Measurements from ENCODE around the gene ADORA2A. TPM values are rescaled to one million over a fixed set of nuclear protein-coding genes. Genes with fewer than 3 reads are reported as not detected.

Gene ADORA2A
- total and polyA plus RNA-seq, 10 of the 15 experiments (the other 5 are each of a cell fraction or from before 2014, with no cell fraction given): 0.69 to 31.2 (median 18.3) TPM

- BruUV-seq (replicated peaks): no TSS peak
- intact Hi-C loops (cut with micrococcal nuclease; ENCODE audit: unreplicated experiment) (no loop called here), in situ Hi-C loops (cut with MboI) (no loop called here)
- ChIA-PET RAD21 (ENCODE audit: unreplicated experiment) (no interaction called here), POLR2A (interaction anchor here (0.8 to 2.3 kb wide), 2 partner anchors 17 to 19 kb away, joined by 3 to 7 read pairs; partner anchors contain the start of gene ADORA2A), CTCF (interaction anchor here (0.6 to 2.1 kb wide), 3 partner anchors 9 to 21 kb away, joined by 3 to 5 read pairs (median 4); no protein-coding TSS in a partner anchor), SMC1A (ENCODE audit: uncharacterized antibody, unreplicated experiment) (interaction anchor here (1.1 kb wide), 2 partner anchors 14 to 22 kb away, joined by 3 read pairs; no protein-coding TSS in a partner anchor)
- Histone ChIP-seq H2AFZ (ENCODE audit: control insufficient read depth, low read depth, low read length) (no peak overlapping the region), H3K79me2 (ENCODE audit: control insufficient read depth, insufficient read depth, low read length) (no peaks in the 10 kb centered on the region; the same call in 1 of the 2 replicates), H3K9me3 (replicated peaks; ENCODE audit: control insufficient read depth, insufficient read depth, low read length) (no peaks in the 10 kb centered on the region), H3K36me3 (ENCODE audit: control insufficient read depth in 2 of 2, insufficient read depth in 2 of 2, low read length in 1 of 2) (peaks cover 15 to 18% of the 10 kb centered on the region in 2 experiments), H4K20me1 (ENCODE audit: control insufficient read depth, insufficient read depth) (no peaks in the 10 kb centered on the region; the same call in 1 of the 2 replicates), H3K4me2 (ENCODE audit: control insufficient read depth, insufficient read depth) (no peak overlapping the region), H3K4me1 (ENCODE audit: control insufficient read depth, insufficient read depth, low read length) (no peaks in the 10 kb centered on the region), H3K4me3 (no peak overlapping the region), H3K27ac (ENCODE audit: control insufficient read depth, insufficient read depth) (no peak overlapping the region), H3K27me3 (replicated peaks in 1 of 2; ENCODE audit: control insufficient read depth in 2 of 2, insufficient read depth in 2 of 2, low read length in 1 of 2) (no peaks in the 10 kb centered on the region), H3K9ac (ENCODE audit: control insufficient read depth, insufficient read depth, low read length) (no peak overlapping the region)
- no peak for FAIRE-seq
- TF ChIP-seq POLR2AphosphoS2 (IDR thresholded peaks at IDR 0.05; ENCODE audit: low read depth, low read length) (0 out of 2 replicates have a peak, but pooled peaks have one; percentile 47), SREBF1 (IDR thresholded peaks at IDR 0.05; ENCODE audit: low read length) (no peak), ZNF622 (IDR thresholded peaks at IDR 0.05) (no peak), BMI1 (IDR thresholded peaks at IDR 0.05; ENCODE audit: borderline replicate concordance) (no peak), POLR2A (IDR thresholded peaks at IDR 0.05; ENCODE audit: low read depth, low read length) (peak; percentile 44; the same call in 1 of the 2 replicates)
- ATAC-seq: no peak; the same call in 2 of the 3 replicates
- no peak for DNase-seq (ENCODE audit: low read depth, low spot score)
- WGBS (ENCODE audit: insufficient coverage, insufficient replicate concordance, low lambda C conversion rate, missing lambda C conversion rate): 80% methylated on average over 3 of the region's 3 CpGs
These were observed 16.9 kb downstream of the ADORA2A start for GRCh38 chr22:24444251-24444650.

- Histone ChIP-seq H3K27me3 (replicated peaks in 1 of 2; ENCODE audit: control insufficient read depth in 2 of 2, insufficient read depth in 2 of 2, low read length in 1 of 2) (no peaks in the 10 kb centered on the region), H3K9ac (ENCODE audit: control insufficient read depth, insufficient read depth, low read length) (no peak overlapping the region), H3K4me1 (ENCODE audit: control insufficient read depth, insufficient read depth, low read length) (no peaks in the 10 kb centered on the region), H3K36me3 (ENCODE audit: control insufficient read depth in 2 of 2, insufficient read depth in 2 of 2, low read length in 1 of 2) (peaks cover 15 to 17% of the 10 kb centered on the region in 2 experiments), H4K20me1 (ENCODE audit: control insufficient read depth, insufficient read depth) (no peaks in the 10 kb centered on the region; the same call in 1 of the 2 replicates), H3K79me2 (ENCODE audit: control insufficient read depth, insufficient read depth, low read length) (no peaks in the 10 kb centered on the region; the same call in 1 of the 2 replicates), H3K4me3 (no peak overlapping the region), H3K9me3 (replicated peaks; ENCODE audit: control insufficient read depth, insufficient read depth, low read length) (no peaks in the 10 kb centered on the region), H3K27ac (ENCODE audit: control insufficient read depth, insufficient read depth) (no peak overlapping the region), H2AFZ (ENCODE audit: control insufficient read depth, low read depth, low read length) (no peak overlapping the region), H3K4me2 (ENCODE audit: control insufficient read depth, insufficient read depth) (no peak overlapping the region)
- ChIA-PET CTCF (interaction anchor here (0.9 to 2.1 kb wide), 3 partner anchors 10 to 67 kb away, joined by 3 to 5 read pairs (median 4); no protein-coding TSS in a partner anchor), SMC1A (ENCODE audit: uncharacterized antibody, unreplicated experiment) (interaction anchor here (1.3 to 1.6 kb wide), 2 partner anchors 9 to 63 kb away, joined by 3 to 4 read pairs; no protein-coding TSS in a partner anchor), POLR2A (interaction anchor here (2.3 kb wide), 1 partner anchor 17 kb away, joined by 7 read pairs; the partner anchor contains the start of gene ADORA2A), RAD21 (ENCODE audit: unreplicated experiment) (no interaction called here)
- no TSS peak for BruUV-seq (replicated peaks)
- FAIRE-seq (no peak), ATAC-seq (no peak), DNase-seq (ENCODE audit: low read depth, low spot score) (no peak)
- TF ChIP-seq POLR2A (IDR thresholded peaks at IDR 0.05; ENCODE audit: low read depth, low read length) (0 out of 2 replicates have a peak, but pooled peaks have one; percentile 3), CBFB (IDR thresholded peaks at IDR 0.05; ENCODE audit: low read depth) (no peak)
- in situ Hi-C loops (cut with MboI): no loop called here
- WGBS (ENCODE audit: insufficient coverage, insufficient replicate concordance, low lambda C conversion rate, missing lambda C conversion rate): 89% methylated on average over 12 of the region's 12 CpGs
- intact Hi-C loops (cut with micrococcal nuclease; ENCODE audit: unreplicated experiment): no loop called here
These were observed 17.5 kb downstream of the ADORA2A start for GRCh38 chr22:24444729-24445466.
